LNCAP (cell line): ENCODE data around the gene SETX.
A peak's percentile ranks its signal among the peaks of the same experiment; 100 is the strongest.

ENCODE experiments used
- CTCF ChIP-seq: fragments of 450-650 bp; IDR thresholded peaks from 2 replicates; pipeline ENCODE4 v1.5.1; 2017; ENCODE audit warnings: mild to moderate bottlenecking

Gene SETX

GRCh38 chr9:132293145-132293721 is 61.6 kb downstream of the SETX start:
- TF ChIP-seq CTCF = no peak

- no peak for TF ChIP-seq CTCF
Measured at GRCh38 chr9:132288966-132289365, 65.8 kb downstream of the SETX start.

GRCh38 chr9:132288361-132288760 is 66.4 kb downstream of the SETX start:
- TF ChIP-seq CTCF = no peak

- no peak for TF ChIP-seq CTCF
Measured at GRCh38 chr9:132287256-132287760, 67.5 kb downstream of the SETX start.

GRCh38 chr9:132283863-132284262 is 70.9 kb downstream of the SETX start:
- no peak for TF ChIP-seq CTCF

- TF ChIP-seq CTCF = no peak
Measured at GRCh38 chr9:132283165-132283564, 71.6 kb downstream of the SETX start.

- no peak for TF ChIP-seq CTCF
Measured at GRCh38 chr9:132274861-132275260, 79.9 kb downstream of the SETX start.

- TF ChIP-seq CTCF = peak; percentile 98
Measured at GRCh38 chr9:132268725-132269352, 85.9 kb downstream of the SETX start.
